K562 (cell line): ENCODE measurements around the gene IGFALS. TPM values are rescaled to one million over a fixed set of nuclear protein-coding genes. Genes with fewer than 3 reads are reported as not detected.

ENCODE experiments used
- AFF4 ChIP-seq: sonication (generic); formaldehyde crosslinking; IDR thresholded peaks from 2 replicates; pipeline ENCODE4 v1.8.0; 2023; ENCODE audit warnings: mild to moderate bottlenecking, missing genetic modification reagents
- BRD9 ChIP-seq: fragments of 450-650 bp; IDR thresholded peaks from 2 replicates; pipeline ENCODE4 v1.6.1; 2018; ENCODE audit warnings: low read depth; ENCODE audit not compliant: partially characterized antibody
- CTBP1 ChIP-seq: fragments of 450-650 bp; IDR thresholded peaks from 2 replicates; pipeline ENCODE4 v1.6.1; 2016; ENCODE audit warnings: borderline replicate concordance
- MCM3 ChIP-seq: fragments of 450-650 bp; IDR thresholded peaks from 2 replicates; pipeline ENCODE4 v1.6.1; 2016
- NEUROD1 ChIP-seq: fragments of 150-350 bp; IDR thresholded peaks from 2 replicates; pipeline ENCODE4 v1.6.1; 2014; ENCODE audit warnings: borderline replicate concordance, low read length, low read depth; ENCODE audit not compliant: partially characterized antibody
- RBM17 ChIP-seq: fragments of 200-400 bp; formaldehyde crosslinking; IDR thresholded peaks from 2 replicates; pipeline ENCODE4 v1.6.1; 2017; ENCODE audit warnings: low read depth, mild to moderate bottlenecking, low read length, borderline replicate concordance
- RBM25 ChIP-seq: fragments of 200-400 bp; formaldehyde crosslinking; IDR thresholded peaks from 2 replicates; pipeline ENCODE4 v1.6.1; 2018; ENCODE audit warnings: low read length, low read depth, moderate library complexity; ENCODE audit not compliant: severe bottlenecking
- SMAD4 ChIP-seq: fragments of 250-450 bp; sonication (Bioruptor Pico); conservative IDR thresholded peaks from 2 replicates; pipeline ENCODE4 v1.8.0; 2021; ENCODE audit warnings: inconsistent platforms, mild to moderate bottlenecking, moderate library complexity
- SRSF9 ChIP-seq: fragments of 200-400 bp; formaldehyde crosslinking; IDR thresholded peaks from 2 replicates; pipeline ENCODE4 v1.6.1; 2017; ENCODE audit warnings: low read depth, low read length, borderline replicate concordance
- ZKSCAN1 ChIP-seq: fragments of 150-350 bp; IDR thresholded peaks from 2 replicates; pipeline ENCODE4 v1.6.1; 2016; ENCODE audit warnings: low read depth, low read length
- polyA plus RNA-seq, 8 experiments: library from polyadenylated mRNA; depleted of rRNA in 4 of 8; stranded (reverse) in 5 of 8; unstranded in 3 of 8; fragments of >200 nt; fragmentation: Nextera tagmentation in 2 of 8; fragmentation: Illumina TruSeq in 1 of 8; extraction: Ambion mirVana in 2 of 8; extraction: Trizol in 1 of 8; gene quantifications; 2 replicates each; pipeline versions ENCODE4 v1.2.1 to v1.2.3, GENCODE V29; 2011 to 2014; ENCODE audit warnings: inconsistent platforms in 1 of 8, missing spikeins in 1 of 8
- total RNA-seq, 7 experiments: library from RNA; depleted of rRNA in 6 of 7; stranded (reverse); fragments of >200 nt in 6 of 7; fragmentation: Illumina TruSeq in 2 of 7; extraction: Trizol in 2 of 7; gene quantifications; 2 replicates each; pipeline versions ENCODE4 v1.2.1 to v1.2.3, GENCODE V29; 2011 to 2021; ENCODE audit warnings: low replicate concordance in 1 of 7
- TF ChIP-seq, protein P1 (sequence below): fragments of 450-650 bp; IDR thresholded peaks from 2 replicates; pipeline ENCODE4 v1.6.1; 2017; ENCODE audit warnings: antibody characterized with exemption, mild to moderate bottlenecking

Gene IGFALS
- total and polyA plus RNA-seq, 9 of the 15 experiments (the other 6 are each of a cell fraction or from before 2014, with no cell fraction given) = not detected

DNA sequence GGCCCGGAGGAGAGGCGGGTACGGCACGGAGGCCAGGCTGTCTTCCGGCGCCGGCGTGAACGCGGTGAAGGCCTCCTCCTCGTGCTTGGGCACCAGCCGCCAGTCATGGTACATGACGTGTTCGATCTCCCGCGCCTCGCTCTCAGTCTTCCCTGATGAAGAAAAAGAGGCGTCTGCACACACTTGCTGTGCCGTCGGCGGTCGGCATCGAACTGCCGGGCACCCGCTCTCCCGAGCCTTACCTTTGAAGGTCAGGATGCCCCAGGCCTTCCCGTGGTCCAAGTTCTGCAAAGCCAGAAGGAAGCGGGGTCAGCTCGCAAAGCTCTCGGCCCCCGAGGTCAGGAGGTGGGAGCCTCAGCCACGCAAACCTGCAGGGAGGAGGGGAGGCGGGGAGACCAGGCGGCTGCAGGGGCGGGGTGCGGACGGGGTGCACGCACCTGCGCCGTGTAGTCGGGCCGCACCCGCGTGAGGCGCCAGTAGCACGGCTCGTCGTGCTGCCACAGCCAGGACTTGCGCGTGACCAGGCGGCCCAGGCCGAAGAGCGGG lies 21.1 kb downstream of the IGFALS start, which contains the start of gene EME2 (continued):
- 0 out of 2 replicates have a peak, but pooled peaks have one; percentile 10 for TF ChIP-seq AFF4 (CRISPR knock-in tag)
- TF ChIP-seq BRD9 = no peak
- no peak for TF ChIP-seq SMAD4 (CRISPR knock-in tag)
- TF ChIP-seq RBM17 = no peak
- no peak for TF ChIP-seq MCM3
- TF ChIP-seq ZKSCAN1 = no peak
- TF ChIP-seq RBM25 = no peak
- no peak for TF ChIP-seq SRSF9
- TF ChIP-seq NEUROD1 = no peak
- TF ChIP-seq, protein P1, sequence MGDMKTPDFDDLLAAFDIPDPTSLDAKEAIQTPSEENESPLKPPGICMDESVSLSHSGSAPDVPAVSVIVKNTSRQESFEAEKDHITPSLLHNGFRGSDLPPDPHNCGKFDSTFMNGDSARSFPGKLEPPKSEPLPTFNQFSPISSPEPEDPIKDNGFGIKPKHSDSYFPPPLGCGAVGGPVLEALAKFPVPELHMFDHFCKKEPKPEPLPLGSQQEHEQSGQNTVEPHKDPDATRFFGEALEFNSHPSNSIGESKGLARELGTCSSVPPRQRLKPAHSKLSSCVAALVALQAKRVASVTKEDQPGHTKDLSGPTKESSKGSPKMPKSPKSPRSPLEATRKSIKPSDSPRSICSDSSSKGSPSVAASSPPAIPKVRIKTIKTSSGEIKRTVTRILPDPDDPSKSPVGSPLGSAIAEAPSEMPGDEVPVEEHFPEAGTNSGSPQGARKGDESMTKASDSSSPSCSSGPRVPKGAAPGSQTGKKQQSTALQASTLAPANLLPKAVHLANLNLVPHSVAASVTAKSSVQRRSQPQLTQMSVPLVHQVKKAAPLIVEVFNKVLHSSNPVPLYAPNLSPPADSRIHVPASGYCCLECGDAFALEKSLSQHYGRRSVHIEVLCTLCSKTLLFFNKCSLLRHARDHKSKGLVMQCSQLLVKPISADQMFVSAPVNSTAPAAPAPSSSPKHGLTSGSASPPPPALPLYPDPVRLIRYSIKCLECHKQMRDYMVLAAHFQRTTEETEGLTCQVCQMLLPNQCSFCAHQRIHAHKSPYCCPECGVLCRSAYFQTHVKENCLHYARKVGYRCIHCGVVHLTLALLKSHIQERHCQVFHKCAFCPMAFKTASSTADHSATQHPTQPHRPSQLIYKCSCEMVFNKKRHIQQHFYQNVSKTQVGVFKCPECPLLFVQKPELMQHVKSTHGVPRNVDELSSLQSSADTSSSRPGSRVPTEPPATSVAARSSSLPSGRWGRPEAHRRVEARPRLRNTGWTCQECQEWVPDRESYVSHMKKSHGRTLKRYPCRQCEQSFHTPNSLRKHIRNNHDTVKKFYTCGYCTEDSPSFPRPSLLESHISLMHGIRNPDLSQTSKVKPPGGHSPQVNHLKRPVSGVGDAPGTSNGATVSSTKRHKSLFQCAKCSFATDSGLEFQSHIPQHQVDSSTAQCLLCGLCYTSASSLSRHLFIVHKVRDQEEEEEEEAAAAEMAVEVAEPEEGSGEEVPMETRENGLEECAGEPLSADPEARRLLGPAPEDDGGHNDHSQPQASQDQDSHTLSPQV = 0 out of 2 replicates have a peak, but pooled peaks have one; percentile 14
- TF ChIP-seq CTBP1 = no peak
